ENCODE data around the gene SASH1.

DNA sequence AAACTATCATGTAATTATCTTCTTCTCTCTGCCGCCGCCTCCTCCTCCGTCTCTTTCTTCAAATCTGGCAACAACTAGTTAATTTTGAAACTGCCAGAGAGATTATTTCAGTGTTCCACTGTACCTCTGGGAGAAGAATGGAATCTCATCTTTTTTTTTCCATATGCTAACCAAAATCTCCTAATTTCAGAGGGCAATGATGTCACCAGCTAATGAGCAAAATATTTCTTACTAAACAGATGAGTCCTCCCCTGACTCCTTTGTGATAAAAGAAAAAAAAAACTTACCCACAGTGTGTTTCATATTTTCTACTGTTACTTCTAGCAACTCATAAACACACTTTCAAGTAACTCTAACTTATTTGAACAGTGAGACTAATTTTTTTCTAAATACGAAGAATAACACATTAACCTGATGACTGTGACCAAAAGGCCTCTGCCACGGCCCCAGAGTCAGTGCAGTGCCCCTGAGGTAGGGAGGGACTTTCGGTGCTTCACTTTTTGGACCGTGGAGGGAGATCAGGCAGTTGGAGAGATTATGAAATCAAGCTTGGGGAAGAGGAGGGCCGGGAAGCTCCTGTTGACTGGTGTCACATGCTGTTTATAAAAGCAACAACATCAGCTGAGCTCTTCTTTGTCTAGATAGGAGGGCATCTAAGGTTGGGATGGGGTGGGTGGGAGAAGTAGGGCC lies 159.6 kb downstream of the SASH1 start:
- TF ChIP-seq CTCF (IDR thresholded peaks at IDR 0.05; ENCODE audit: extremely low read depth in 1 of 2, insufficient read depth in 1 of 2, low read depth in 1 of 2, low read length in 2 of 2) (no peak), MAX (IDR thresholded peaks at IDR 0.05; ENCODE audit: insufficient read depth, insufficient read length) (no peak), POLR2A (IDR thresholded peaks at IDR 0.05; ENCODE audit: low read depth, low read length) (no peak), POLR2AphosphoS5 (IDR thresholded peaks at IDR 0.05; ENCODE audit: insufficient read depth, low read depth, low read length) (no peak), MYC (IDR thresholded peaks at IDR 0.05; ENCODE audit: low read depth, low read length) (no peak), JUN (IDR thresholded peaks at IDR 0.05; ENCODE audit: borderline replicate concordance, insufficient read depth, insufficient read length, low read depth) (no peak), EZH2 (IDR thresholded peaks at IDR 0.05; ENCODE audit: borderline replicate concordance, low read depth, low read length, severe bottlenecking) (no peak)

All from endothelial cell of umbilical vein (primary cell).